H1 (cell line): ENCODE results near the gene CDH18. TPM values are rescaled to one million over a fixed set of nuclear protein-coding genes. Genes with fewer than 3 reads are reported as not detected.

Experiments used
- CTCF ChIA-PET: fragments of 300-600 bp; sonication (Branson Sonifier 250); formaldehyde crosslinking; loops from one replicate; lab custom pipeline; 2021; ENCODE audit not compliant: partially characterized antibody; lab: Charles Lee
- POLR2A ChIA-PET: fragments of 300-600 bp; sonication (Branson Sonifier 250); formaldehyde crosslinking; loops from one replicate; lab custom pipeline; 2021; ENCODE audit warnings: inconsistent platforms; ENCODE audit not compliant: partially characterized antibody; lab: Charles Lee
- DNase-seq, 2 experiments: peaks; one replicate each; pipeline versions ENCODE4 v3.0.0 to v3.0.0-alpha.2; 2010 to 2022; ENCODE audit warnings: low spot score in 2 of 2, low read depth in 1 of 2, mixed read lengths in 1 of 2
- FAIRE-seq: peaks from 2 replicates; lab custom pipeline; 2011; peaks lifted over from hg19 to GRCh38; lab: Jason Lieb, UNC
- H2AFZ ChIP-seq: 2 replicates; pipeline ENCODE4 v1.8.1; 2012; ENCODE audit warnings: low read length, inconsistent platforms
- H2AK5ac ChIP-seq: 2 replicates; pipeline ENCODE4 v1.6.1; 2013; ENCODE audit warnings: low read depth, low read length
- H2BK120ac ChIP-seq: replicated peaks from 2 replicates; pipeline ENCODE3; 2013; ENCODE audit warnings: low read depth, low read length, inconsistent platforms
- H2BK12ac ChIP-seq: 2 replicates; pipeline ENCODE4 v1.6.1; 2013; ENCODE audit warnings: low read depth, low read length
- H2BK15ac ChIP-seq: 2 replicates; pipeline ENCODE4 v1.6.1; 2013; ENCODE audit warnings: low read length
- H2BK20ac ChIP-seq: 2 replicates; pipeline ENCODE4 v1.6.1; 2013; ENCODE audit warnings: low read length
- H2BK5ac ChIP-seq: 2 replicates; pipeline ENCODE4 v1.6.1; 2013; ENCODE audit warnings: low read depth, low read length
- H3K14ac ChIP-seq: 2 replicates; pipeline ENCODE4 v1.6.1; 2013; ENCODE audit warnings: inconsistent platforms; ENCODE audit not compliant: insufficient read length
- H3K18ac ChIP-seq: 2 replicates; pipeline ENCODE4 v1.6.1; 2013; ENCODE audit warnings: low read length; ENCODE audit errors: extremely low read depth
- H3K23ac ChIP-seq: 2 replicates; pipeline ENCODE4 v1.6.1; 2013; ENCODE audit warnings: inconsistent platforms; ENCODE audit not compliant: insufficient read length
- H3K23me2 ChIP-seq: 2 replicates; pipeline ENCODE4 v1.6.1; 2013; ENCODE audit warnings: low read depth, low read length
- H3K27ac ChIP-seq: 2 replicates; pipeline ENCODE4 v1.6.1; 2011; ENCODE audit warnings: low read depth, low read length, inconsistent platforms
- H3K27me3 ChIP-seq, 4 experiments: replicated peaks in 1 of 4; 1 replicate in 1 of 4; 2 replicates in 3 of 4; pipeline versions ENCODE4 v1.6.1 to v1.8.1; 2011 to 2013; ENCODE audit warnings: low read length in 3 of 4, mild to moderate bottlenecking in 3 of 4, inconsistent platforms in 2 of 4, mixed read lengths in 2 of 4, moderate library complexity in 1 of 4; ENCODE audit not compliant: control insufficient read depth in 3 of 4, insufficient read depth in 3 of 4; ENCODE audit errors: extremely low read depth in 1 of 4
- H3K36me3 ChIP-seq, 4 experiments: 2 replicates each; pipeline versions ENCODE4 v1.6.1 to v1.8.1; 2011 to 2013; ENCODE audit warnings: mild to moderate bottlenecking in 4 of 4, low read length in 3 of 4, moderate library complexity in 2 of 4, control low read depth in 1 of 4, inconsistent platforms in 1 of 4; ENCODE audit not compliant: insufficient read depth in 4 of 4, control insufficient read depth in 2 of 4
- H3K4ac ChIP-seq: replicated peaks from 2 replicates; pipeline ENCODE3; 2013; ENCODE audit warnings: low read length, low read depth, mixed read lengths, inconsistent platforms; ENCODE audit not compliant: insufficient read length
- H3K4me1 ChIP-seq, 4 experiments: replicated peaks in 1 of 4; 1 replicate in 1 of 4; 2 replicates in 3 of 4; pipeline versions ENCODE4 v1.6.1 to v1.8.1; 2011 to 2013; ENCODE audit warnings: low read length in 3 of 4, inconsistent platforms in 2 of 4, mixed read lengths in 1 of 4; ENCODE audit not compliant: insufficient read depth in 4 of 4, control insufficient read depth in 3 of 4
- H3K4me2 ChIP-seq, 2 experiments: 2 replicates each; pipeline versions ENCODE4 v1.6.1 to v1.8.1; 2011 to 2013; ENCODE audit warnings: low read depth in 2 of 2, low read length in 2 of 2, control low read depth in 1 of 2, inconsistent platforms in 1 of 2, mild to moderate bottlenecking in 1 of 2; ENCODE audit not compliant: insufficient read depth in 1 of 2
- H3K4me3 ChIP-seq, 4 experiments: fragments of 200-600, 300-600 bp in 1 of 4; sonication (generic), shearing (Covaris generic), sonication (Bioruptor Twin) in 1 of 4; 2 replicates each; pipeline versions ENCODE4 v1.5.1 to v1.8.1; 2011 to 2016; ENCODE audit warnings: low read length in 4 of 4, low read depth in 3 of 4, control low read depth in 2 of 4, inconsistent platforms in 2 of 4, mild to moderate bottlenecking in 2 of 4, mixed read lengths in 1 of 4, moderate library complexity in 1 of 4; ENCODE audit not compliant: insufficient read depth in 2 of 4; ENCODE audit errors: extremely low read depth in 1 of 4
- H3K56ac ChIP-seq: replicated peaks from 2 replicates; pipeline ENCODE3; 2013; ENCODE audit warnings: low read depth, mild to moderate bottlenecking, mixed read lengths, low read length, inconsistent platforms; ENCODE audit not compliant: insufficient read length
- H3K79me1 ChIP-seq: 2 replicates; pipeline ENCODE4 v1.6.1; 2013; ENCODE audit warnings: low read depth, low read length, control low read depth
- H3K79me2 ChIP-seq, 2 experiments: 2 replicates each; pipeline versions ENCODE4 v1.6.1 to v1.8.1; 2012 to 2013; ENCODE audit warnings: low read length in 2 of 2, mild to moderate bottlenecking in 2 of 2, inconsistent platforms in 1 of 2; ENCODE audit not compliant: insufficient read depth in 2 of 2, control insufficient read depth in 1 of 2
- H3K9ac ChIP-seq, 4 experiments: replicated peaks in 1 of 4; 1 replicate in 1 of 4; 2 replicates in 3 of 4; pipeline versions ENCODE4 v1.6.1 to v1.8.1; 2011 to 2013; ENCODE audit warnings: low read depth in 3 of 4, low read length in 3 of 4, control low read depth in 2 of 4, mild to moderate bottlenecking in 2 of 4, moderate library complexity in 2 of 4, inconsistent platforms in 1 of 4; ENCODE audit errors: extremely low read depth in 1 of 4
- H3K9me3 ChIP-seq, 2 experiments: 2 replicates each; pipeline versions ENCODE4 v1.6.1 to v1.8.1; 2012 to 2013; ENCODE audit warnings: mild to moderate bottlenecking in 2 of 2, moderate library complexity in 2 of 2, control low read depth in 1 of 2, inconsistent platforms in 1 of 2, low read depth in 1 of 2, low read length in 1 of 2, mixed read lengths in 1 of 2; ENCODE audit not compliant: insufficient read depth in 2 of 2
- H4K20me1 ChIP-seq, 2 experiments: replicated peaks in 1 of 2; 2 replicates each; pipeline versions ENCODE3 to v1.8.1; 2011 to 2013; ENCODE audit warnings: inconsistent platforms in 2 of 2, low read length in 2 of 2, mild to moderate bottlenecking in 1 of 2; ENCODE audit not compliant: insufficient read depth in 2 of 2, control insufficient read depth in 1 of 2
- H4K5ac ChIP-seq: 2 replicates; pipeline ENCODE4 v1.6.1; 2013; ENCODE audit warnings: low read length, low read depth, mixed read lengths, inconsistent platforms; ENCODE audit not compliant: insufficient read length
- H4K8ac ChIP-seq: 2 replicates; pipeline ENCODE4 v1.8.0; 2013; ENCODE audit warnings: mild to moderate bottlenecking, moderate library complexity, low read length, inconsistent platforms; ENCODE audit not compliant: insufficient read depth; ENCODE audit errors: extremely low read depth
- H4K91ac ChIP-seq: replicated peaks from 2 replicates; pipeline ENCODE3; 2013; ENCODE audit warnings: low read length, mixed read lengths, inconsistent platforms; ENCODE audit not compliant: insufficient read length
- ATF3 ChIP-seq: IDR thresholded peaks from 2 replicates; pipeline ENCODE4 v1.6.1; 2011; ENCODE audit warnings: low read depth, mild to moderate bottlenecking, low read length; ENCODE audit not compliant: insufficient read depth
- BACH1 ChIP-seq: IDR thresholded peaks from 2 replicates; pipeline ENCODE4 v1.6.1; 2012; ENCODE audit warnings: low read length, improper control_type of control experiment
- BRCA1 ChIP-seq: IDR thresholded peaks from 2 replicates; pipeline ENCODE4 v1.6.1; 2012; ENCODE audit warnings: low read depth, low read length, improper control_type of control experiment
- CEBPB ChIP-seq: IDR thresholded peaks from 2 replicates; pipeline ENCODE4 v1.6.1; 2012; ENCODE audit warnings: low read depth, low read length
- CHD2 ChIP-seq: IDR thresholded peaks from 2 replicates; pipeline ENCODE4 v1.6.1; 2012; ENCODE audit warnings: low read length, improper control_type of control experiment
- JUND ChIP-seq: IDR thresholded peaks from 2 replicates; pipeline ENCODE4 v1.6.1; 2011; ENCODE audit warnings: mild to moderate bottlenecking, improper control_type of control experiment, low read length
- KDM4A ChIP-seq: IDR thresholded peaks from one replicate; pipeline ENCODE4 v1.7.1; 2012; ENCODE audit warnings: low read depth, mild to moderate bottlenecking, moderate library complexity, low read length, inconsistent platforms; ENCODE audit not compliant: severe bottlenecking
- MAFK ChIP-seq: IDR thresholded peaks from 2 replicates; pipeline ENCODE4 v1.6.1; 2012; ENCODE audit warnings: low read depth, mild to moderate bottlenecking, improper control_type of control experiment, low read length
- PHF8 ChIP-seq: fragments of 200-600 bp; sonication (generic); conservative IDR thresholded peaks from 2 replicates; pipeline ENCODE4 v1.7.1; 2012; ENCODE audit warnings: low read depth, mild to moderate bottlenecking, inconsistent platforms, low read length, moderate library complexity
- RBBP5 ChIP-seq: IDR thresholded peaks from 2 replicates; pipeline ENCODE4 v1.7.1; 2012; ENCODE audit warnings: low read depth, mild to moderate bottlenecking, inconsistent platforms, low read length, moderate library complexity, borderline replicate concordance
- RNF2 ChIP-seq: fragments of 200-900, 300-1000 bp; sonication (generic); IDR thresholded peaks from 2 replicates; pipeline ENCODE4 v1.7.1; 2016; ENCODE audit warnings: borderline replicate concordance, low read depth, mild to moderate bottlenecking, antibody characterized with exemption, low read length; ENCODE audit not compliant: poor library complexity, severe bottlenecking; ENCODE audit errors: missing control alignments
- SIN3A ChIP-seq, 2 experiments: IDR thresholded peaks in 1 of 2; conservative IDR thresholded peaks in 1 of 2; 2 replicates each; pipeline ENCODE4 v1.6.1; 2011 to 2012; ENCODE audit warnings: low read length in 2 of 2, improper control_type of control experiment in 1 of 2, low read depth in 1 of 2, mild to moderate bottlenecking in 1 of 2
- SP2 ChIP-seq: IDR thresholded peaks from 2 replicates; pipeline ENCODE4 v1.6.1; 2012; ENCODE audit warnings: mild to moderate bottlenecking, low read length, inconsistent platforms
- SP4 ChIP-seq: IDR thresholded peaks from 2 replicates; pipeline ENCODE4 v1.6.1; 2012; ENCODE audit warnings: low read length, inconsistent platforms
- SRF ChIP-seq: IDR thresholded peaks from 2 replicates; pipeline ENCODE4 v1.6.1; 2011; ENCODE audit warnings: mild to moderate bottlenecking, low read depth, low read length, moderate library complexity
- WGBS, 2 experiments: shearing (Covaris generic) in 1 of 2; methylation state at CpG; one replicate each; pipeline versions ENCODE4 v1.1.6 to v1.1.7; 2013 to 2015; ENCODE audit warnings: low lambda C conversion rate in 2 of 2, mixed read lengths in 2 of 2, inconsistent platforms in 1 of 2, low coverage in 1 of 2, missing lambda C conversion rate in 1 of 2; ENCODE audit not compliant: insufficient replicate concordance in 2 of 2, insufficient coverage in 1 of 2, insufficient read length in 1 of 2; ENCODE audit errors: extremely low coverage in 1 of 2, missing lambda C conversion rate in 1 of 2; 5-methylcytosine and 5-hydroxymethylcytosine counted together
- polyA plus RNA-seq, 7 experiments: library from polyadenylated mRNA; depleted of rRNA in 3 of 7; stranded (reverse) in 5 of 7; unstranded in 2 of 7; fragments of >200 nt in 5 of 7; fragments of 200-250 nt in 2 of 7; gene quantifications; 1 replicate in 5 of 7; 2 replicates in 1 of 7; 4 replicates in 1 of 7; pipeline versions ENCODE4 v1.2.1 to v1.2.3, GENCODE V29; 2011 to 2013; ENCODE audit warnings: missing spikeins in 2 of 7, mixed read lengths in 2 of 7
- total RNA-seq: library from RNA; stranded (reverse); fragmentation: NEBNext Ultra II Directional; extraction: Animal tissue kit (Norgen Biotek cat#: 25700); gene quantifications from 2 replicates; pipeline ENCODE4 v1.2.1, GENCODE V29; 2021

The CDH18 gene
- total and polyA plus RNA-seq, 2 of the 8 experiments (the other 6 are each of a cell fraction or from before 2014, with no cell fraction given): 0.30 to 0.32 TPM

DNA sequence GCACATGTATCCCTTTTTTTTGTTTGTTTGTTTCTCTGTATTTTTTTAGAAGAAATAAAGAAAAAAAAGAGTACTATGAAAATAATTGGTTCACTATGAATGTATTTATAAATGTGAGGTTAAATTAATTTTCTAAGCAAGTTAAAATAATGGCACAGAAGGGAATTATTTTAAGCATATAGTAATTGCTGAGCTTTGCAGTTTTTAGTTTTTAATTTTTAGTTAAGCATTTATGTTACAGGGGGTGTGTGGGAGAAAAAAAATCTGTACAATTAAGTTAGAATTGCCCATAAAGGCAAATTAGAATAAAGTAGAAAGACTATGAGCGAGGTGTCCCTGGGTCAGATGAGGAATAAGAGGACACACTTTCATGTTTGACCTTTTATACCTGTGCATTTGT lies 152.6 kb downstream of the CDH18 start:
- H2AFZ ChIP-seq: no peak overlapping the region
- FAIRE-seq (no peak), DNase-seq (no peak)
- no peak overlapping the region for H2AK5ac ChIP-seq
- no peak overlapping the region for H2BK5ac ChIP-seq
- no peaks in the 10 kb centered on the region for H4K20me1 ChIP-seq
- H3K23ac ChIP-seq: no peak overlapping the region
- H4K91ac ChIP-seq: no peak overlapping the region
- 0 out of 4 replicates have a peak, but pooled peaks cover 0 to 2% of the 10 kb centered on the region in 2 experiments for H3K9me3 ChIP-seq
- ChIA-PET CTCF (no interaction called here), POLR2A (no interaction called here)
- H3K79me2 ChIP-seq: no peaks in the 10 kb centered on the region
- no peak overlapping the region for H2BK12ac ChIP-seq
- no peak overlapping the region for H3K4ac ChIP-seq
- H3K4me3 ChIP-seq: no peak overlapping the region
- H3K79me1 ChIP-seq: no peaks in the 10 kb centered on the region
- H3K56ac ChIP-seq: no peak overlapping the region
- H3K36me3 ChIP-seq: no peaks in the 10 kb centered on the region
- H3K4me1 ChIP-seq: no peaks in the 10 kb centered on the region
- 88% methylated on average over 1 of the region's 1 CpG; no CpG with 5 or more reads in 1 of the 2 experiments for WGBS, 2 experiments
- no peak overlapping the region for H3K27ac ChIP-seq
- no peaks in the 10 kb centered on the region for H3K23me2 ChIP-seq
- no peak overlapping the region for H2BK20ac ChIP-seq
- H2BK120ac ChIP-seq: no peak overlapping the region
- H3K27me3 ChIP-seq: no peaks in the 10 kb centered on the region
- H3K9ac ChIP-seq: no peak overlapping the region
- no peak overlapping the region for H2BK15ac ChIP-seq
- H4K5ac ChIP-seq: no peak overlapping the region
- H3K18ac ChIP-seq: no peak overlapping the region
- no peak overlapping the region for H4K8ac ChIP-seq
- H3K14ac ChIP-seq: no peak overlapping the region
- H3K4me2 ChIP-seq: no peak overlapping the region
- TF ChIP-seq RNF2 (no peak), SIN3A (conservative IDR thresholded peaks at IDR 0.05 in 1 of 2, IDR thresholded peaks at IDR 0.05 in 1 of 2; ENCODE audit: low read depth in 1 of 2, low read length in 2 of 2) (no peak), CHD2 (no peak), BACH1 (no peak), SRF (no peak), MAFK (no peak; the same call in 1 of the 2 replicates), SP2 (no peak), KDM4A (no peak), BRCA1 (no peak), ATF3 (no peak), JUND (no peak), RBBP5 (no peak), SP4 (no peak), CEBPB (no peak), PHF8 (no peak)
